Measurements from ENCODE around the gene PCBP1.
"Not testable (repeated sequence)": the region's sequence is repeated elsewhere in the genome, so short reads cannot be mapped to it uniquely, and the experiment has no call there.

Gene PCBP1

DNA sequence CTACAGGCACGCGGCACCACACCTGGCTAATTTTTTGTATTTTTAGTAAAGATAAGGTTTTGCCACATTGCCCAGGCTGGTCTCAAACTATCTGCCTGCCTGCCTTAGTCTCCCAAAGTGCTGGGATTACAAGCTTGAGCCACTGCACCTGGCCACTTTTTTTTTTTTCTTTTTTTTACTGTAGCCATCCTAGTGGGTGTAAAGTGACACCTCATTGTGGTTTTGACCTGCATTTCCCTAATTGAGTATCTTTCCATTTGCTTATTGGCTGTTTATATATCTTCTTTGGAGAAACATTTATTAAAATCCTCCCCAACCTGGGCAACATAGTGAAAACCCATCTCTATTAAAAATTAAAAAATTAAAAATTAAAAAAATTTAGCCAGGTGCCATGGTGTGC, 12.0 kb downstream of the PCBP1 start:
- DNase-seq (ENCODE audit: low read depth), result no peak

DNA sequence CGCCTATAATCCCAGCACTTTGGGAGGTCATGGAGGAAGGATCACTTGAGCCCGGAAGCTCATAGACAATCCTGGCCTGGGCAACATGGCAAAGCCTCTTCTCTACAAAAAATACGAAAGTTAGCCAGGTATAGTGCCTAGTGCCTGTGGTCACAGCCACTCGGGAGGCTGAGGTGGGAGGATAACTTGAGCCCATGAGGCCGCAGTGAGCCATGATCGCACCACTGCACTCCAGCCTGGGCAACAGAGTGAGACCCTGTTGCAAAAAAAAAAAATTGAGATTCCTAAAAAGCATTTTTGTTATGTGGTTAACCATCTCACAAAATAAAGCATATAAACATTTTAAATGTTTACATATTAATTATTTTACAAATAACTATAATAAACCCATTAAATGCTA, 13.9 kb downstream of the PCBP1 start:
- no peak for DNase-seq (ENCODE audit: low read depth)

DNA sequence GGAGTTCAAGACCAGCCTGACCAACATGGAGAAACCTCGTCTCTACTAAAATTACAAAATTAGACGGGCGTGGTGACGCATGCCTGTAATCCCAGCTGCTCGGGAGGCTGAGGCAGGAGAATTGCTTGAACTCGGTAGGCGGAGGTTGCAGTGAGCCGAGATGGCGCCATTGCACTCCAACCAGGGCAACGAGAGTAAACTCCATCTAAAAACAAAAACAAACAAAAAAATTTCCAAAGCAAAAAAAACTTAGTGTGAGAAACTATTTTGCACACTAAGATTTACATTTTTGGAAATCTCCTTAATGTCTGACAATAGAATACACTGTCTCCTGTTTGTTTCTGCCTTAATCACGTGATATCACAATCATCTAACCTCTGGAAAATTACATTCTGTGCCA, 14.4 kb downstream of the PCBP1 start:
- not testable (repeated sequence) for DNase-seq (ENCODE audit: low read depth)

DNA sequence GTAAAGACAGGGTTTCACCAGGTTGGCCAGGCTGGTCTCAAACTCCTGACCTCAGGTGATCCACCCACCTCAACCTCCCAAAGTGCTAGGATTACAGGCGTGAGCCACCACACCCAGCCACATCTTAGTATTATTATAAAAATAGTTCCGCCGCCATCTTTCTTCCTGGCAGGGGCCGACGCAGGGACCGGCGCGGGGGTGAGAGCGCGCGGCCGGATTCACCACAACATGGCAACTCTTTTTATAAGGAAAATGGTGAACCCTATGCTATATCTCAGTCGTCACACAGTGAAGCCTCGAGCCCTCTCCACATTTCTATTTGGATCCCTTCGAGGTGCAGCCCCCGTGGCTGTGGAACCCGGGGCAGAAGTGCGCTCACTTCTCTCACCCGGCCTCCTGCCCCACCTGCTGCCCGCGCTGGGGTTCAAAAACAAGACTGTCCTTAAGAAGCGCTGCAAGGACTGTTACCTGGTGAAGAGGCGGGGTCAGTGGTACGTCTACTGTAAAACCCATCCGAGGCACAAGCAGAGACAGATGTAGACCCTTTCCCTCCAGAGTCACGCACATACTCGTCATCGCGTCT, 15.1 kb downstream of the PCBP1 start:
- not testable (repeated sequence) for DNase-seq (ENCODE audit: low read depth)

DNA sequence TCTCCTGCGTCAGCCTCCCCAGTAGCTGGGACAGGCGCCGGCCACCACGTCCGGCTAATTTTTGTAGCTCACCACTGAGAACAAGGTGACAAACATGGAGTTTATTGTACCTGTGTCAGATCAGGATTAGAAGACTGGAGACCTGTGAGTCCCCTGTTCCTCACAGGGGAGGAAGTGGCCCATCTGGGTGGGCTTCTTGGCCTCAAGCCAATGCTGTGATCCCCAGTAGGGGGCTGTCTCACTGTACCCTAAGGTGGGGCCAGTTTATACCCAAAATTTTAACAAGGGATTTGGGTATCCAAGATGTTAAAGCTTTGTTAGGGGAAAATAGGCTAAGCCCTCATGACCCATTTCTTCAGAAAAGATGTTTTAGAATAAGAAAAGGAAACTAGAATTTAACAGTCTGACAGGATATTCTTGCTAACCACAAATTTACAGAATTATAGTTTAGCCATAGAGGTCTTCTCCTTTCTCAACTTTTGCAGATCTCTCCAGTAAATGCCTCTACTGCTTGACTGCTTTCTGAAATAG, 16.3 kb downstream of the PCBP1 start:
- no peak for DNase-seq (ENCODE audit: low read depth)

DNA sequence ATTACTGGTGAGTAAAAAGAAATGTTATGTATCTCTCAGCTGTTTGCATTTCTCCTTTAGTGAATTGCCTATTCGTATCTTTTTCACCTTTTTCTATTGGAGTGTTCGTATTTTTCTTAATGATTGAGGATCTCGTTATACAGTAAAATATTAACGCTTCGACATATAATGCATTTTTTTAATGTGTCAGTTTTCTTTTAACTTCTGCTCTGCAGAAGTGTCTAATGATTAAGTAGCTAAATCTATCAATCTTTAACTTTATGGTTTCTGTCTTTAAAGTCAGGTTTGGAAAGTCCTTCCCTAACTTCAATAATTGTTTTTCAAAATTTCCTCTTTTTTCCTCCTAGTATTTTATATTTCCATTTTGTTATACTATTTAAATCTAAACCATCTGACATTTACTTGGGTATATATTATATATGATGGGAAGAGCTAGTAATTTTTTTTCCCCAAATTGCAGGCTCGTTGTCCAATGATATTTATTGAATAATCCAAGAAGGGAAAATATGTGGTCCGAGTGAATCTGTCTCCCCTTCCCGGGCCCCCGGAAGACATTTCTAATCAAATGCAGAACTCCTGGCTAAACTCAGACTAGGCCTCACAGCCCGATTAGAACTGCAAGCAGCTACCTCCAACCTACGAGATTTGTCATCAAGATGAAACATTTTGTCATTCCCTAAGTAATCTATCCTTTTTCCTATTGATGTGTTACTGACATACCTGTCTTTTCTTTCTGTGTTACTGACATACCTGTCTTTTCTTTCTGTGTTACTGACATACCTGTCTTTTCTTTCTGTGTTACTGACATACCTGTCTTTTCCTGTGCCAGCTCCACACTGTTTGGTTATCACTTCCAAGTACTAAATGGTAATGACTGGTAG, 17.2 kb downstream of the PCBP1 start:
- no peak for DNase-seq (ENCODE audit: low read depth)

DNA sequence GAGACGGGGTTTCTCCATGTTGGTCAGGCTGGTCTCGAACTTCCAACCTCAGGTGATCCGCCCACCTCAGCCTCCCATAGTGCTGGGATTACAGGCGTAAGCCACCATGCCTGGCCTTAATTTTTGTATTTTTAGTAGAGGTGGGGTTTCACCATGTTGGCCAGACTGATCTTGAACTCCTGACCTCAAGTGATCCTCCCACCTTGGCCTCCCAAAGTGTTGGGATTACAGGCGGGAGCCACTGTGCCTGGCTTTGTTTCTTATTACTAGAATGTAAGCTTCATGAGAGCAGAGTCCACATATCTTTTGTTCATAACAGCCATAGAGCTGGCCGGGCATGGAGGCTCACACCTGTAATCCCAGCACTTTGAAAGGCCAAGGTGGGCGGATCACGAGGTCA, 18.9 kb downstream of the PCBP1 start:
- not testable (repeated sequence) for DNase-seq (ENCODE audit: low read depth)

DNA sequence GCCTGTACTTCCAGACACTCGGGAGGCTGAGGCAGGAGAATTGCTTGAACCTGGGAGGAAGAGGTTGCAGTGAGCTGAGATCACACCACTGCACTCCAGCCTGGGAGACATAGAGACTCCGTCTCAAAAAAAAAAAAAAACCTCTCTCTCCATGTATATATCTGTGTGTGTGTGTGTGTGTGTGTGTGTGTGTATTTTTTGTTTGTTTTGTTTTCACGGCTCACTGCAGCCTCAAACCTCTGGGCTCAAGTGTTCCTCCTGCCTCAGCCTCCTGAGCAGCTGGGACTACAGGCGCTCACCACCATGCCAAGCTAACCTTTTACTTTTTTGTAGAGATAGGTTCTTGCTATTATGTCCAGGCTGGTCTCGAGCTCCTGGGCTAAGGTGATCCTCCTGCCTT, 23.1 kb downstream of the PCBP1 start:
- DNase-seq (ENCODE audit: low read depth), result not testable (repeated sequence)

DNA sequence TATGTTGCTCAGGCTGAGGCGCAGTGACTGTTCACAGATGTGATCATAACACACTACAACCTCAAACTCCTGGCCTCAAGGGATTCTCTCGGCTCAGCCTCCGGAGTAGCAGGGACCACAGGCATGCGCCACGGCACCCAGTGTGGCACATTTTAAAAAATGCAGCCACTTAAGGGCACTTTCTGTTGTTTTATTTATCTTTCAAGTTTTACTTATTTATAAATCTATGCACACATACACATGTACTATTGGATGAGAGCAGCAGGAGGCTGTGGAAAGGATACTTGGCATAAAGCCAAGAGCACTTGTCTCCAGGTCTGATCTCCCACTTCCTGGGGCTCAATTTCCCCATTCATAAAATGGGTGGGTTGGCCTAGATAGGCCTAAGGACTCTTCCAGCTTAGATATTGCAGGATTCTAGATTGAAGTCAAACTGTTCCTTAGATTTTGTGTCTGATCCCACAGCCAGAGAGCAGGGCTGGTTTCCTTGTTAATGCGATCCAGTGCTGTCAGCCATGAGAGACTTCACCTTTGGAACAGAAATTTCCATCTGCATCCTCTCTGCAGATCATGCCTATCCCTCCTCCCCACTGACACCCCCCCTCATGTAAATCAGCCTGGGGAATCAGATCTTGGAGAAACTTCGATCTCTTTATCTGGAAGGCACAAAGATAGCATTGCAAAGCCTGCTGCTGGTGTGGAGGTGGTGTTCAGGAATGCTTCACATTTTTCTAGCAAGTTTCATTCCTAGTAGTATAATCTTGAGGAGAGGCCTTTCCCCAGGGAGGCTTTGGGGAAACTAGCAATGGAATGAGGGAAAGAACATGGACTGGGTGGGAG, 24.7 kb downstream of the PCBP1 start:
- no peak for DNase-seq (ENCODE audit: low read depth)

DNA sequence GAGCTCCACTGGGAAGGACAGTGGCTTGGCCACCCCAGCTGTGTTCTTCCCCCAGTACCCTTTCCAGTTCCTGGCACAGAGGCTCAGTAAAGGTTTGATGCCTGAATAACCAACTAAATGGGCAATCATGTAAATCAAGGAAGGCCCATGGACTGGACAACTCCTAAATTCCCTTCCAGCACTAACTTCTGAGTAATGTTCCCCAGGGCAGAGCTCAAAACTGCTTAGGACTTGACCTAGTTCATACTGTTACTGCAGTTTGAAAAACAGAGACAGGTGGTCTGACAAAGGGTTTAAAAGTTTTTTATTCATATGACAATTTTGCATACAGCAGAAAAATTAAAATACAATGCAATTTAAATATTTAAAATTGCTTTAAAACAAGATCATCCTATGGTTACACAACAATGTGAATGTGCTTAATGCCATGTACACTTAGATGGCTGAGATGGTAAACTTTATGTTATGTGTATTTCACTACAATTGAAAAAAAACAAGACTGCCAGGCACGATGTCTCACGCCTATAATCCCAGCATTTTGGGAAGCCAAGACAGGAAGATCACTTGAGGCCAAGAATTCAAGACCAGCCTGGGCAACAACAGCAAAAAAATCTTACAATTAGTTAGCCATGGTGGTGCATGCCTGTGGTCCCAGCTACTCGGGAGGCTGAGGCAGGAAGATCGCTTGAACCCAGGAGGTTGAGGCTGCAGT, 26.2 kb downstream of the PCBP1 start:
- no peak for DNase-seq (ENCODE audit: low read depth)

DNA sequence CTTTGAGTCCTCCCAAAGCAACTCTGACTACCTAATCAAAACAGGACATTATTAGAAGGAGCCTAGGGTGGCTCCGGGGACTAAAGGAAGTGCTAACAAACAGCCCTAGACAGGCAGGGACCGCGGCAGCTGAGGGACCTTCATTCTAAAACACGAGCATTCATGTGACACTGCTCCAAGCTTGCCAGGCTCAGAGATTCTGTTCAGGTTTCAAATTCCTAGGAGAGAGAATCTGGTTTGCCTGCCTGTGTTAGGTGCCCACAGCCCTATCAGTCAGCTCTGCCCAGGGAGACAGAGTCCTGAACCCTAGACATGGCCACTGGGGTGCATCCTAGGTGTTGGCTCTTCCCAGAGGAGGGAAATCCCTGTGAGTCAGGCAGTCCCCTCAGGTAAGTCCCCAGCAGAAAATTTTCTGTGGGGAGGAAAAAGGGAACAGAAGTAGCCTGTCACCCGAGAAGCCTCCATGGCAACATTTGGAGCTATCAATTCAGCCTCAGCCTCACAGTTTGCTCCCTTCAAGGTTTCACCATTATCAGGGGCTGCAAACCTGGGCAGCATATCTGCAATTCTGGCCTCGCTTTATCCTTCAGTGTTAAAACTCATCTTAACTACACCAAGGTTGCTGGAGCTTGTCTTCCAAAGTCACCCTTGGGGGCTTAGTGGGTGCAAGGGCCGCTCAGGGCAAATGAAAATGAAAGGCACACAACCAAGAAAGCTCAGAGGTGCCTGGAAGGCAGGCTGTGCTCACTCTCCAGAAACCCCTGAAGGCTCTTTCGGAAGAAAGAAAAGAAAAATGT, 28.6 kb downstream of the PCBP1 start:
- DNase-seq (ENCODE audit: low read depth), result no peak

DNA sequence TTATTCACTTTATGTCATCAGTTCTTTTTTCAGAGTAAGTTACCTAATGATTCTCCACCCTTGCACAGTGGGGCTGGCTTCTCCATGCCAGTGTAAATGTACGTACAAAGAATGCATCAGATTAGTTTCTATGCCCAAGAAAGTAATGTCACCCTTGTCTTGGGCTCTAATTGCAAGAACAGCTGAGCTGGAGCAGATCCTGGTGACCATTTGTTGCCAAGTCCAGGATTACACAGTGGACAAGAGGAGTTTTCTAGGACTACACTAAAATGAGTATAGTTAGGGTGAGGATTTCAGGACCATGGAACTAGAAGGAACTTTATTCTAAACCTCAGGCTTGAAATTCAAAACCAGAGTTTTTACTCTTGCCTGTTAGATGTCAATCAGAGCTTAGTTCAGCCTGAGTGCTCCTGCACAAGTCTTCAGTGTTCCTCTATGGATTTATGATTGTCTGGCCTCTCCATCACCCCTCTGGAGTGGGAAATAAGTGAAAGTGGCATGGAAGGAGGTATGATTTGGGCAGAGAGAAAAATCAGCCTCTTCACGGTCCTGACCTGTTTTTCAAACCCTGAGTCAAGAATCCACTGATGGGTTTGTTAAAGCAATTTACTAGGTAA, 29.8 kb downstream of the PCBP1 start:
- DNase-seq (ENCODE audit: low read depth), result no peak

DNA sequence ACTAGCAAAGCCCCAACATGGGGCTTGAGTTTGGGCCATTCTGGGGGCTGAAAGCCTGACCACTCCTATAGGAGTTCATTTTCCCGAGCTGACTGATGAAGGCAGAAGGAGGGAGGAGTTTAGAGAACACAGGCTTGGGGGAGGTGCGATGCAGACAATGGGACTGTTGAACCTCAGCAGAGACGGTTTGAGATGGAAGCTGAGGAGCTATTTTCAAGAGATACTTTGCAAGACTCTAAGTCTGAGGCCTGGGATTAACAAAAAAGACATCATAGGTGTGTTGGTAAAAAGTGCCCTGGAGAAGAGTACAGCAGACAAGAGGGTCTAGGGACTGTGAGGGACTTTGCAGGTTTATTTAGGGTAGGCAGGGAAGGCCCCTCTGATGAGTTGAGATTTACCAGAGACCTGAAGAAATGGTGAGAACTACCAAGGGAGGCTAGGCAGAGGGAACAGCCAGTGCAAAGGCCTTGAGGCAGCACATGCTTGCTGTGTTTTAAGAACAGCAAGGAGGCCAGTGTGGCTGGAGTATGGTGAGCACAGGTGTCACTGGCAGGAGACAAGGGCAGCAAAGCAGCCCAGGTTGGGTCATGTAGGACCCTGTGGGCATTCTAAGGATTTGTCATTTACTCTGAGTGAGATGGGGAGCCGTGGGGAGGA, 31.6 kb downstream of the PCBP1 start:
- no peak for DNase-seq (ENCODE audit: low read depth)

DNA sequence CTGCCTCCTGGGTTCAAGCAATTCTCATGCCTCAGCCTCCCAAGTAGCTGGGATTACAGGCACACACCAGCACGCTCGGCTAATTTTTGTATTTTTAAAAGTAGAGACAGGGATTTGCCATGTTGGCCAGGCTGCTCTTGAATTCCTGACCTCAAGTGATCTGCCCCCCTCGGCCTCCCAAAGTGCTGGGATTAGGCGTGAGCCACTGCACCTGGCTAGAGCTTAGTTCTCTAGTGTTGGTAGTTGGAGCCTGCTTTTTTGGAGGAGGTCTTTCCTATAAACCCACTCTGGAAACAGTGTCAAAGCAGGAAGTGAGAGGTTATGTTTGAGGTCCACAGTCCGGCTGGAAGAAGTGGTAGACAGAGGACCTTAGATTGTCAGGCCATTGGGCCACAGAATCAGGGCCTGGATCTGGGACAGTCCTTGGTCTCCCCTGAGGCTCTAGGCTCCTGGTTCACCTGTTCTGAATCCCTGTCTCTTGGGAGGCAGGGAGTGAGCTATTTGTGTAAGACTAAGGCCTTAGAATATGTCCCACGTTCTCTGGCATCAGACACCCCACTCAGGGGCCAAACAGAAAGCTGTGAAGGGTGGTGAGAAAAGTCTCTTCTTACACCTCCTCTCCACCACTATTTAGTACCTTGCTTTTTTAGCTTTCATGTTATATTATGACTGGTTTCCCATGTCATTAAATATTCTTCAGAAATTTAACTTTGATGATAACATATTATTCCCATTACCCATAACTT, 34.5 kb downstream of the PCBP1 start:
- DNase-seq (ENCODE audit: low read depth), result no peak

DNA sequence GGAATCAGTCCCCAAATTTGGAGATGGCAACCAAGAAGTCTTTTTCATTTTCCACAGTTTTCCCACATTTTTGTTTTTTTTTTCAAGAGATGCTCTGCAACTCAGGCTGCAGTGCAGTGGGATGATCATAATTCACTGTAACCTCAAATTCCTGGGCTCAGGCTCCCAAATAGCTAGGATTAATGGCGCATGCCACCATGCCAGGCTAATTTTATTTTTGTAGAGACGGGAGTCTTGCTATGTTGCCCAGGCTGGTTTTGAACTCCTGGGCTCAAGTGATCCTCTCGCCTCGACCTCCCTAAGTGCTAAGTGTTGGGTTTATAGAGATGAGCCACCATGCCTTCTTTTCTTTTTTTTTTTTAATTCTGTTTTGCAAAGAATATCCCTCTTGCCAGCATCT, 35.2 kb downstream of the PCBP1 start:
- DNase-seq (ENCODE audit: low read depth), result no peak

DNA sequence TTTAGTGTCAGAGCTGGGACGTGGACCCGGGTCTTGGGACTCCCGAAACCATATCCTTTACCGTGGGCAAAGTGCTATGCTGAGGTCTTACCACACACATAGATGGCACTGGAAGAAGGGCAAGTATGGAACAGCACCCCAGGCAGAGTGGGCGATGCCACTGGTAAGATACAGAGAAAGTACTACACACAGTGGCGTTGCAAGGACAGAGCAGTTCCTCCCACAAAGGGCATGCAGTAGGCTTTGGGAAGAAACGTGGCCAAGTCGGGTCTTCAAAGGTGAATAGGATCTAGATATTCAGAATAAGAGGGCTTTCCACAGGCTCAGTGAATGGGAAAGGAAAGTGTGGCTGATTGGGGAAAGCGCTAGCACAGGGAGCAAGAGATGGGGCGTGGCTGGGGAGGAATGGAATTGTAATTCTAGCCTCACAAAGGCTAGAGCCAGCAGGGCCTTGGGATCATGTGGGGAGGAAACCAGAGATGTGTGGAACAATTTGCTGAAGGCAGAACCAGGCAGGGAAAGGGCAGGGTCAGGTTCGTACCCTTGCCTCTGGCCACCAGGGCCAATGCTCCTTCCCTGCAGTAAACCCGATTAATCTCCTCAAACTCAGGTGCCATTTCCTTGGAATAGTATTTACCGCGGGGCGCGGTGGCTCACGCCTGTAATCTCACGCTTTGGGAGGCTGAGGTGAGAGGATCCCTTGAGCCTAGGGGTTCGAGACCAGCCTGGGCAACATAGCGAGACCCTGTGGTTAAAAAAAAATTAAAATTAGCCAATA, 36.0 kb downstream of the PCBP1 start:
- no peak for DNase-seq (ENCODE audit: low read depth)

DNA sequence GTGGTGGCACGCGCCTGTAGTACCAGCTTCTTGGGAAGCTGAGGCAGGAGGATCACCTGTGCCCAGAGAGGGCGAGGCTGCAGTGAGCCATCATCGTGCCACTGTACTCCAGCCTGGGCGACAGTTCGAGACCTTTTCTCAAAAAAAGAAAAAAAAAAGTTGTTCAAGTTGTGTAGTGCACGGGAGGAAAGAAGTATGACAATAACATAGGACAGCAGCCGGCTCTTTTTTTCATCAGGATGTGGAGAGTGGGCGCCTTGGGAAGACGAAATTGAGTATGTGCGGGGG, 36.5 kb downstream of the PCBP1 start:
- DNase-seq (ENCODE audit: low read depth), result no peak

DNA sequence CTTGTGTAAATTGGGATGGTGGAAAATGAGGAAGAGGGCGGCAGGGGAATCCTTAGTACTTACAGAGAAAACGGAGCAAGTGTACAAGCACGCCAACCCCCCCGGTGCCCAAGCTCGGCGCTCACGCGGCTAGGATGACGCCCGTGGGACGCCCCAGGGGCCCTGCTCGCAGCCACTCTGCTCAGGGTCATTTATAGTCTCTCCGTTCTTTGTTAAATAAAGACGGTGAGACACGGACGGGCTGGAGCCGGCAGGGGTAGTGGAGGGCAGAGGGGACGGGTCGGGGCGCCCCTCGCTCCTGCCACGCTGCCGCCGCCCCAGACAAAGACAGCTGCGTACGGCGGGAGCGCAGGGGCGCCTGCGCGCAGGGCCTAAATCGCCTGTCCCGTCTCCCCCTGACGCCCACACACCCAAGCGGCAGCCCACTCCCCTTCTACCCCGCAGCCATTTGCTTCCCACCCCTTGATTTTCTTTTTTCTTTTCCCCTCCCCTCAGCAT, 37.8 kb downstream of the PCBP1 start:
- DNase-seq (ENCODE audit: low read depth), result no peak

DNA sequence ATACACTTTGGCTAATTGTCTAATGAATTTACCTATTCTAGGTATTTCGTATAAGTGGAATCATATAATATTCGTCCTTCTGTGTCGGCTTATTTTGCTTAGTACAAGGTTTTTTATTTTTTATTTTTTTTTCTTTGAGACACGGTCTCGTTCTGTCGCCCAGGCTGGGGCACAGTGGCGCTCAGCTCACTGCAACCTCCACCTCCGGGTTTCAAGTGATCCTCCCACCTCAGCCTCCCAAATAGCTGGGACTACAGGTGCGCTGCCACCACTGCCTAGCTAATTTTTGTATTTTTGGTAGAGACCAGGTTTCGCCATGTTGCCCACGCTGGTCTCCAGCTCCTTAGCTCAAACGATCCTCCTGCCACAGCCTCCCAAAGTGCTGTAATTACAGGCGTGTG, 38.2 kb downstream of the PCBP1 start:
- DNase-seq (ENCODE audit: low read depth), result no peak
